Lower lobe of right lung (tissue), 2 donors: Measurements from ENCODE around the gene SSH2. TPM values are rescaled to one million over a fixed set of nuclear protein-coding genes. Genes with fewer than 3 reads are reported as not detected.

Source experiments
- ATAC-seq, 2 donors: fragments of 200-7000 bp; cut with Tn5 transposase; one replicate each; pipeline ENCODE4 v1.9.1; 2020 to 2022; ENCODE audit warnings: mild to moderate bottlenecking in 2 of 2, moderate library complexity in 2 of 2
- DNase-seq: peaks from one replicate; pipeline ENCODE4 v3.0.0-alpha.2; 2020
- H3K27ac ChIP-seq: fragments of 200-600 bp; one replicate; pipeline ENCODE4 v1.8.0; 2022
- H3K27me3 ChIP-seq: fragments of 200-600 bp; one replicate; pipeline ENCODE4 v1.8.0; 2022; ENCODE audit warnings: low read depth
- H3K36me3 ChIP-seq: fragments of 200-600 bp; one replicate; pipeline ENCODE4 v1.8.0; 2022; ENCODE audit warnings: mild to moderate bottlenecking
- H3K4me1 ChIP-seq: fragments of 200-600 bp; one replicate; pipeline ENCODE4 v1.8.0; 2022
- H3K4me3 ChIP-seq: fragments of 200-600 bp; one replicate; pipeline ENCODE4 v1.8.0; 2022; ENCODE audit warnings: mild to moderate bottlenecking
- H3K9me3 ChIP-seq: fragments of 200-600 bp; one replicate; pipeline ENCODE4 v1.8.0; 2022
- intact Hi-C: fragments of 100-400 bp; cut with DNase I; formaldehyde crosslinking; loops from one replicate; pipeline ENCODE4 v1.11.0; 2022
- total RNA-seq: library from RNA; stranded (reverse); fragmentation: NEBNext Ultra II Directional; extraction: Animal tissue kit (Norgen Biotek cat#: 25700); gene quantifications from one replicate; pipeline ENCODE4 v1.2.1, GENCODE V29; 2021
- TF ChIP-seq, protein P1 (sequence below): fragments of 200-600 bp; IDR thresholded peaks from one replicate; pipeline ENCODE4 v1.8.0; 2022; ENCODE audit warnings: antibody characterized with exemption, mild to moderate bottlenecking
- donor health status: DM: no; HTN: yes; CAD: no; lungs with severe emphysema.

The SSH2 gene
- total RNA-seq, 1 donor from 2014 or later, result 105 TPM

GRCh38 chr17:29924786-29925185 lies 5.2 kb downstream of the SSH2 start:
- no peak for DNase-seq
- H3K36me3 ChIP-seq, result no peaks in the 10 kb centered on the region
- H3K4me3 ChIP-seq, result no peak overlapping the region
- TF ChIP-seq, protein P1, sequence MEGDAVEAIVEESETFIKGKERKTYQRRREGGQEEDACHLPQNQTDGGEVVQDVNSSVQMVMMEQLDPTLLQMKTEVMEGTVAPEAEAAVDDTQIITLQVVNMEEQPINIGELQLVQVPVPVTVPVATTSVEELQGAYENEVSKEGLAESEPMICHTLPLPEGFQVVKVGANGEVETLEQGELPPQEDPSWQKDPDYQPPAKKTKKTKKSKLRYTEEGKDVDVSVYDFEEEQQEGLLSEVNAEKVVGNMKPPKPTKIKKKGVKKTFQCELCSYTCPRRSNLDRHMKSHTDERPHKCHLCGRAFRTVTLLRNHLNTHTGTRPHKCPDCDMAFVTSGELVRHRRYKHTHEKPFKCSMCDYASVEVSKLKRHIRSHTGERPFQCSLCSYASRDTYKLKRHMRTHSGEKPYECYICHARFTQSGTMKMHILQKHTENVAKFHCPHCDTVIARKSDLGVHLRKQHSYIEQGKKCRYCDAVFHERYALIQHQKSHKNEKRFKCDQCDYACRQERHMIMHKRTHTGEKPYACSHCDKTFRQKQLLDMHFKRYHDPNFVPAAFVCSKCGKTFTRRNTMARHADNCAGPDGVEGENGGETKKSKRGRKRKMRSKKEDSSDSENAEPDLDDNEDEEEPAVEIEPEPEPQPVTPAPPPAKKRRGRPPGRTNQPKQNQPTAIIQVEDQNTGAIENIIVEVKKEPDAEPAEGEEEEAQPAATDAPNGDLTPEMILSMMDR, result no peak
- no peak for ATAC-seq
- peaks cover 27% of the 10 kb centered on the region for H3K4me1 ChIP-seq
- H3K27me3 ChIP-seq, result no peaks in the 10 kb centered on the region
- no peak overlapping the region for H3K27ac ChIP-seq
- intact Hi-C loops, result no loop called here
- no peaks in the 10 kb centered on the region for H3K9me3 ChIP-seq

DNA sequence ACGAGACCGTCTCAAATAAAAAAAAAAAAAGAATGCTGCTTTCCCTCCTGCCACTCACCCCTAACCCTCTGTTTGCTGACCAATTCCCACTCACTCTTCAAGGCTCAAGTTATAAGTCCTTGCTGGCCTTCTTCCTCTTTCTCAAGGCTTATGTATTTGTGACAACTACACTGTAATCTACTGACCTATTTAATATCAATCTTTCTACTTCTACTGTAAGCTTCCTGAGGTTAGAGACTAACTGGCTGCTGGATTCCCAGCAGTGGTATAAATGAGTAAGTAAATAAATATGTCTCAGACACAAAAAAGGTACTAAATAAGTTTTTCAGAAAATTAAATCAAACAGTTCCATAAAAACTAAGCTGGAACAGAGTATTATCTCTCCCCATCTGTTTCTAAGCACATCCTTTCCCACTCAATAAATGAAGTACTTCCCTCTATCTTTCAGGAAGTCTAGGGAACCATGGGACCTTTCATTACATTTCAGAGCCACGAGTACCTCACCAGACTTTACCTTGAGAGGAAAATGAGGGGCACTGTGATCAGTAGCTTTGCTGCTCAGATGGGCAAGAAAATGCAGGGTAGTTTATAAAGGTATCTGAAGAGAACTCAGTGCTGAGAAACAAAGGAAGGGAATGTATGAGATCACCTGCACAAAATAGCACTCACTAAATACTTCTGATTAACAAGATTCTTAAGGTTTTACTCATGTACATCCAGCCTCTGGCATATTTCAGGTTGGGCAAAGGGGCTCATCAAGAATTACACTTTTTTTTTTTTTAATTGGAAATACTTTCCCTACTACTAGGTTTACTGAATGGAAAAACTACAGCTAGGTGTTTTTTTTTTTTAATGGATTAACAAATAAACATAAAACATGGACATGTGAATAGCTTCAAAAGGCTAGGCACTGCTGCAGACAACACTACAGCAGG lies 10.8 kb downstream of the SSH2 start:
- no peak overlapping the region for H3K4me3 ChIP-seq
- intact Hi-C loops, result no loop called here
- TF ChIP-seq, protein P1, result no peak
- H3K27ac ChIP-seq, result peak overlapping the region; percentile 29
- DNase-seq (no peak), ATAC-seq (peak; percentile 34 to 67)
- no peaks in the 10 kb centered on the region for H3K9me3 ChIP-seq
- peaks cover 13% of the 10 kb centered on the region for H3K4me1 ChIP-seq
- H3K27me3 ChIP-seq, result no peaks in the 10 kb centered on the region
- no peaks in the 10 kb centered on the region for H3K36me3 ChIP-seq

- H3K9me3 ChIP-seq, result no peaks in the 10 kb centered on the region
- no peak overlapping the region for H3K27ac ChIP-seq
- H3K4me1 ChIP-seq, result peaks cover 13% of the 10 kb centered on the region
- TF ChIP-seq, protein P1, result no peak
- no peak overlapping the region for H3K4me3 ChIP-seq
- intact Hi-C loops, result no loop called here
- DNase-seq (no peak), ATAC-seq (no peak)
- H3K27me3 ChIP-seq, result no peaks in the 10 kb centered on the region
- H3K36me3 ChIP-seq, result no peaks in the 10 kb centered on the region
Observed at GRCh38 chr17:29918016-29918415, 12.0 kb downstream of the SSH2 start.

DNA sequence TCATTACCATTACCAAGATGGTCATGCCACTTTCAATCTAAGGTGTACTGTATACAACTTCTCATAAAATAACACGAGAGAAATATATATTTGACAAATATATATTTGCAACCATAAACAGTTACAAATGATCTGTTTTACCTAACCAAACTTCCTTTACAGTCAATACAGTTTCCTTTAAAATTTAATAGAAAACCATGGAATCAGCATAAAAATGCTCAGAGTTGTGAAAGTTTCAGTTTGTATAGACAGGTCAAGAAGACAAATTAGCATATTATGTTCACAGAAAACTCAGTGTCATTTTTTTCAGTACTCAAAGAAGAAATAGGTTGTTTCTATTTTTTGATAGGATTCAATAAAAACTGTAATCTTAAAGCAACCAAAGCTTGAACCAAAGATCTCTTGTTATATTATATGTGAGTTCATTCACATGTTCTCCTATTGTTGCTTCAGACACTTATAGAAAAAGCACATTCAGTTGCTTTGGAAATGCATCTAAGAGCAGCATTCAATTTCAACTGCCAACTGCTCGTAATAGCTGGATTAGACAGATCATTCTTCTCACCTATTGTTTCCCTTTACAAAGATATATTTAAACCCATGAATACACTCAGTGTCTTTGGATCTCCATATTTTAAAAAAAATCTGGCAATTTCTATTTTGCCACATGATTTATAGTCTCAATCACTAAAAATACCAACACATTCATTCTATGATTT lies 15.1 kb downstream of the SSH2 start:
- Histone ChIP-seq H3K36me3 (no peaks in the 10 kb centered on the region), H3K27ac (no peak overlapping the region), H3K4me1 (peaks cover 13% of the 10 kb centered on the region), H3K27me3 (no peaks in the 10 kb centered on the region), H3K9me3 (no peaks in the 10 kb centered on the region), H3K4me3 (no peak overlapping the region)
- ATAC-seq (no peak), DNase-seq (no peak)
- intact Hi-C loops, result no loop called here
- TF ChIP-seq, protein P1, result no peak

DNA sequence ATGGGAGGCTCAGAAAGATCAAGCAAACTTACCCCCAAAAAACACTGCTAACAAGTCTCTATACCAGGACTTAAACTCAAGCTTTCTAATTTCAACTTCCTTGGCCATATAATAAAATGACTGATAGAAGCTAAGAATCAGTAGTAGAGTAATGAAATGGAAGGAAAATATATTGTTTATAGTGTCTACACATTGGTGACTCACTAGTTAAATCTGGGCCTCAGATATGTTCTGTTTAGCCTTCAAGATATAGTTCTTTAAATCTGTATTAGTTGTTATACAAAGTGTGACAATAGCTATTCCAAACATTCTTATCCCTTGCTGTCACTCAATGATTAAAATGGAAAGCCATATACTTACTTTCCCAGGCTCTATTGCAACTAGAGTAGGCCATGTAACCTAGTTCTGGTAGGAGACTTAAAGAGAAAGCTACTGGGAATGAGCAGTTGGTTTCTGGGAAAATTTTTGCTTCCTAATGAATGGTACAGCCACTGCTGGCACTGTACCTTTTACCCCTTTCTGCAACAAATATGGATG lies 18.3 kb downstream of the SSH2 start:
- no peaks in the 10 kb centered on the region for H3K27me3 ChIP-seq
- H3K4me3 ChIP-seq, result no peak overlapping the region
- intact Hi-C loops, result no loop called here
- no peaks in the 10 kb centered on the region for H3K36me3 ChIP-seq
- no peak overlapping the region for H3K27ac ChIP-seq
- no peak for ATAC-seq
- H3K4me1 ChIP-seq, result no peaks in the 10 kb centered on the region
- TF ChIP-seq, protein P1, result no peak
- no peak for DNase-seq
- H3K9me3 ChIP-seq, result no peaks in the 10 kb centered on the region
